ENCODE results near the gene SPOCD1. TPM values are rescaled to one million over a fixed set of nuclear protein-coding genes. Genes with fewer than 3 reads are reported as not detected.

The SPOCD1 gene
- total RNA-seq, 4 donors from 2014 or later: 0.22 to 1.6 (median 0.96) TPM; not detected in 1

DNA sequence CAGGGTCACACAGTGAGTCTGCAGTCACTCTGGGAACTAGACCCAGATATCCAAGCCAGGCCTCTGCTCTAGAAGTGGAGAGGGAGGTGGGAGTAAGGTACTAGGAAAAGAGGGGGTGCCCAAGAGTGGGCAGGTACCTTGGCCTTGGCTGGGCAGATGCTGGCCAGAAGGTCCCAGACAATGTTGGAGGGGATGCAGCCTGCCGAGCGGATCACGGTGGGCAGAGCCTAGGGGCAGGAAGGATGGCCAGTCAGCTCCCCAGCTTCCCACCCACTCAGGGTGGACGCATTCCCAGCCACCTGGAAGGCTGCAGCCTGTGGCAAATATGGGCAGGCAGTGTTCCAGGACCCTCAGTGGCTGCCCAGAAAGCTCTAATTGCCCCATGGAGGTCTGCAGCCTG, 23.3 kb downstream of the SPOCD1 start:
- Histone ChIP-seq H3K4me1 (peaks cover 0 to 4% of the 10 kb centered on the region in 2 donors), H3K27ac (no peak overlapping the region), H3K27me3 (no peaks in the 10 kb centered on the region), H3K36me3 (no peaks in the 10 kb centered on the region), H3K9me3 (no peaks in the 10 kb centered on the region), H3K4me3 (replicated peaks in 1 of 3) (no peak overlapping the region)
- DNase-seq: no peak
- 54 to 79% methylated on average over 4 of the region's 4 CpGs for WGBS, 2 donors
- intact Hi-C loops (cut with DNase I): loop anchor here (5.0 to 10.0 kb wide), 3 partner anchors 75 to 398 kb away; no protein-coding TSS in a partner anchor
- TF ChIP-seq POLR2A (IDR thresholded peaks at IDR 0.05): no peak
- TF ChIP-seq, protein P1, sequence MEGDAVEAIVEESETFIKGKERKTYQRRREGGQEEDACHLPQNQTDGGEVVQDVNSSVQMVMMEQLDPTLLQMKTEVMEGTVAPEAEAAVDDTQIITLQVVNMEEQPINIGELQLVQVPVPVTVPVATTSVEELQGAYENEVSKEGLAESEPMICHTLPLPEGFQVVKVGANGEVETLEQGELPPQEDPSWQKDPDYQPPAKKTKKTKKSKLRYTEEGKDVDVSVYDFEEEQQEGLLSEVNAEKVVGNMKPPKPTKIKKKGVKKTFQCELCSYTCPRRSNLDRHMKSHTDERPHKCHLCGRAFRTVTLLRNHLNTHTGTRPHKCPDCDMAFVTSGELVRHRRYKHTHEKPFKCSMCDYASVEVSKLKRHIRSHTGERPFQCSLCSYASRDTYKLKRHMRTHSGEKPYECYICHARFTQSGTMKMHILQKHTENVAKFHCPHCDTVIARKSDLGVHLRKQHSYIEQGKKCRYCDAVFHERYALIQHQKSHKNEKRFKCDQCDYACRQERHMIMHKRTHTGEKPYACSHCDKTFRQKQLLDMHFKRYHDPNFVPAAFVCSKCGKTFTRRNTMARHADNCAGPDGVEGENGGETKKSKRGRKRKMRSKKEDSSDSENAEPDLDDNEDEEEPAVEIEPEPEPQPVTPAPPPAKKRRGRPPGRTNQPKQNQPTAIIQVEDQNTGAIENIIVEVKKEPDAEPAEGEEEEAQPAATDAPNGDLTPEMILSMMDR (IDR thresholded peaks at IDR 0.05): no peak

GRCh38 chr1:31792116-31792515, 23.7 kb downstream of the SPOCD1 start:
- H3K9me3 ChIP-seq: no peaks in the 10 kb centered on the region
- no peaks in the 10 kb centered on the region for H3K27me3 ChIP-seq
- no peaks in the 10 kb centered on the region for H3K36me3 ChIP-seq
- WGBS, 2 donors: 88 to 93% methylated on average over 6 to 11 of the region's 11 CpGs
- intact Hi-C loops (cut with DNase I): loop anchor here (5.0 to 10.0 kb wide), 3 partner anchors 75 to 397 kb away; no protein-coding TSS in a partner anchor
- H3K4me1 ChIP-seq: peaks cover 0 to 4% of the 10 kb centered on the region in 2 donors
- no peak for DNase-seq
- H3K27ac ChIP-seq: no peak overlapping the region
- TF ChIP-seq, protein P1 (IDR thresholded peaks at IDR 0.05): no peak
- no peak for TF ChIP-seq POLR2A (IDR thresholded peaks at IDR 0.05)
- no peak overlapping the region for H3K4me3 ChIP-seq (replicated peaks in 1 of 3)

GRCh38 chr1:31791131-31791858, 24.5 kb downstream of the SPOCD1 start:
- Histone ChIP-seq H3K9me3 (no peaks in the 10 kb centered on the region), H3K4me1 (peaks cover 0 to 4% of the 10 kb centered on the region in 2 donors), H3K27me3 (no peaks in the 10 kb centered on the region), H3K36me3 (no peaks in the 10 kb centered on the region), H3K27ac (no peak overlapping the region), H3K4me3 (replicated peaks in 1 of 3) (no peak overlapping the region)
- TF ChIP-seq, protein P1 (IDR thresholded peaks at IDR 0.05): no peak
- TF ChIP-seq POLR2A (IDR thresholded peaks at IDR 0.05): no peak
- WGBS, 2 donors: 78 to 91% methylated on average over 10 to 13 of the region's 13 CpGs
- intact Hi-C loops (cut with DNase I): loop anchor here (2.0 to 10.0 kb wide), 4 partner anchors 74 to 396 kb away; no protein-coding TSS in a partner anchor
- no peak for DNase-seq

GRCh38 chr1:31790641-31791091, 25.2 kb downstream of the SPOCD1 start:
- no peaks in the 10 kb centered on the region for H3K27me3 ChIP-seq
- no peak for TF ChIP-seq POLR2A (IDR thresholded peaks at IDR 0.05)
- TF ChIP-seq, protein P1 (IDR thresholded peaks at IDR 0.05): no peak
- DNase-seq: no peak
- H3K9me3 ChIP-seq: no peaks in the 10 kb centered on the region
- WGBS, 2 donors: 90 to 93% methylated on average over 5 to 11 of the region's 11 CpGs
- no peaks in the 10 kb centered on the region for H3K36me3 ChIP-seq
- intact Hi-C loops (cut with DNase I): loop anchor here (2.0 to 10.0 kb wide), 4 partner anchors 73 to 396 kb away; no protein-coding TSS in a partner anchor
- no peak overlapping the region for H3K27ac ChIP-seq
- H3K4me3 ChIP-seq (replicated peaks in 1 of 3): no peak overlapping the region
- peaks cover 0 to 4% of the 10 kb centered on the region in 2 donors for H3K4me1 ChIP-seq

DNA sequence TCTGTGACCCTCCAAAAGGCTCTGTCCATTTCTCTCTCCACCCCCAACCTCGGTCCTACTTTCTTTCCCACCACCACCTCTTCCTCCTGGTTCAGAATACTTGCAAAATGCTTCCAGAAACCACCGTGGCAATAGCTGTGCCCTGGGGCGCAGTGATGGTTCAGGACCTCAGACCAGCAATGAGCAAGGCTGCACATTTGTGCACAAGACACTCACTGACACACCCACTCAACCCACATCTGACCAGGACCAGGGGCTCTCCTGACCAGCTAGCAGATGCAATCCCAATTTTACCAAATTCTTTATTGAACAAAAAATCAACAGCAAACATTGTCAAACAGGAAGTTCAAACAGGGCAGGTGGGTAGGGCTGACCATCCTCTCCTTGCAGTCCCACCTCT, 25.7 kb downstream of the SPOCD1 start:
- Histone ChIP-seq H3K4me1 (peaks cover 0 to 4% of the 10 kb centered on the region in 2 donors), H3K27ac (no peak overlapping the region), H3K9me3 (no peaks in the 10 kb centered on the region), H3K27me3 (no peaks in the 10 kb centered on the region), H3K4me3 (replicated peaks in 1 of 3) (no peak overlapping the region), H3K36me3 (no peaks in the 10 kb centered on the region)
- WGBS, 2 donors: 83 to 87% methylated on average over 3 of the region's 3 CpGs
- TF ChIP-seq, protein P1 (IDR thresholded peaks at IDR 0.05): no peak
- no peak for TF ChIP-seq POLR2A (IDR thresholded peaks at IDR 0.05)
- no peak for DNase-seq
- intact Hi-C loops (cut with DNase I): loop anchor here (2.0 to 10.0 kb wide), 4 partner anchors 73 to 395 kb away; no protein-coding TSS in a partner anchor
